NCI-H748 treated with DMSO at 0.1 percent for 48 hours (cell line): ENCODE data around the gene EFNA4.

Experiments
- DNase-seq: peaks from one replicate; lab custom pipeline; 2025; lab: John Stamatoyannopoulos, UW

Gene EFNA4

GRCh38 chr1:155063550-155064110 lies at the start of gene EFNA4:
TSS of gene EFNA4 (plus strand) at chr1:155063740. CDS start at chr1:155063824, 84 bp downstream.
- DNase-seq, result peak; percentile 68

GRCh38 chr1:155014709-155015508 lies 48.6 kb upstream of the EFNA4 start:
- no peak for DNase-seq

- no peak for DNase-seq
Measured at GRCh38 chr1:155015527-155016230, 47.9 kb upstream of the EFNA4 start.

- no peak for DNase-seq
Measured at GRCh38 chr1:155016231-155016831, 47.2 kb upstream of the EFNA4 start.

- DNase-seq, result peak; percentile 71
Measured at GRCh38 chr1:155017041-155017945, 46.2 kb upstream of the EFNA4 start.

- no peak for DNase-seq
Measured at GRCh38 chr1:155017946-155018316, 45.6 kb upstream of the EFNA4 start.

- DNase-seq, result no peak
Measured at GRCh38 chr1:155018617-155019348, 44.8 kb upstream of the EFNA4 start.

GRCh38 chr1:155019377-155020245 lies 43.9 kb upstream of the EFNA4 start:
- DNase-seq, result no peak

- DNase-seq, result no peak
Measured at GRCh38 chr1:155022136-155022926, 41.2 kb upstream of the EFNA4 start.

GRCh38 chr1:155022927-155023236 lies 40.7 kb upstream of the EFNA4 start:
- DNase-seq, result no peak

- no peak for DNase-seq
Measured at GRCh38 chr1:155023627-155024026, 39.9 kb upstream of the EFNA4 start.

- no peak for DNase-seq
Measured at GRCh38 chr1:155024315-155024714, 39.2 kb upstream of the EFNA4 start.

- no peak for DNase-seq
Measured at GRCh38 chr1:155026154-155026553, 37.4 kb upstream of the EFNA4 start.

GRCh38 chr1:155026588-155026987 lies 37.0 kb upstream of the EFNA4 start:
- DNase-seq, result no peak

GRCh38 chr1:155029513-155030242 lies 33.9 kb upstream of the EFNA4 start:
- DNase-seq, result no peak

- DNase-seq, result no peak
Measured at GRCh38 chr1:155030243-155030795, 33.2 kb upstream of the EFNA4 start.

- DNase-seq, result no peak
Measured at GRCh38 chr1:155030899-155031298, 32.6 kb upstream of the EFNA4 start.

- DNase-seq, result no peak
Measured at GRCh38 chr1:155032886-155033285, 30.7 kb upstream of the EFNA4 start.
